HG02642 (cell line): ENCODE measurements around the gene PPP2R2C.

Experiments used
- ATAC-seq: cut with Tn5 transposase; IDR thresholded peaks from one replicate; pipeline ENCODE4 v1.9.1; 2021; ENCODE audit warnings: mild to moderate bottlenecking; ENCODE audit not compliant: unreplicated experiment, poor library complexity

PPP2R2C gene

GRCh38 chr4:6298852-6299251 lies 173.6 kb downstream of the PPP2R2C start:
- no peak for ATAC-seq

- ATAC-seq = no peak
Measured at GRCh38 chr4:6298035-6298434, 174.4 kb downstream of the PPP2R2C start.

GRCh38 chr4:6297266-6297815 lies 175.1 kb downstream of the PPP2R2C start:
- ATAC-seq = no peak

GRCh38 chr4:6296026-6296425 lies 176.4 kb downstream of the PPP2R2C start:
- ATAC-seq = no peak

- no peak for ATAC-seq
Measured at GRCh38 chr4:6295495-6295894, 176.9 kb downstream of the PPP2R2C start.

GRCh38 chr4:6294705-6295421 lies 177.6 kb downstream of the PPP2R2C start:
- ATAC-seq = no peak

- no peak for ATAC-seq
Measured at GRCh38 chr4:6293661-6294060, 178.8 kb downstream of the PPP2R2C start.

GRCh38 chr4:6293097-6293445 lies 179.3 kb downstream of the PPP2R2C start:
- no peak for ATAC-seq

- no peak for ATAC-seq
Measured at GRCh38 chr4:6292376-6293096, 179.9 kb downstream of the PPP2R2C start.

GRCh38 chr4:6291784-6292297 lies 180.6 kb downstream of the PPP2R2C start:
- no peak for ATAC-seq

- ATAC-seq = no peak
Measured at GRCh38 chr4:6290769-6291547, 181.5 kb downstream of the PPP2R2C start.

GRCh38 chr4:6290256-6290655 lies 182.2 kb downstream of the PPP2R2C start:
- ATAC-seq = no peak

GRCh38 chr4:6288871-6289270 lies 183.5 kb downstream of the PPP2R2C start:
- ATAC-seq = no peak

- ATAC-seq = no peak
Measured at GRCh38 chr4:6288342-6288741, 184.1 kb downstream of the PPP2R2C start.

GRCh38 chr4:6287017-6287788 lies 185.2 kb downstream of the PPP2R2C start:
- no peak for ATAC-seq

- no peak for ATAC-seq
Measured at GRCh38 chr4:6283282-6283681, 189.1 kb downstream of the PPP2R2C start.

GRCh38 chr4:6282314-6282771 lies 190.1 kb downstream of the PPP2R2C start:
- ATAC-seq = no peak

GRCh38 chr4:6281436-6282313 lies 190.7 kb downstream of the PPP2R2C start:
- no peak for ATAC-seq
